DMS153 treated with DMSO at 0.1 percent for 48 hours (cell line): ENCODE data around the gene ITGAE.

Experiments used
- DNase-seq: peaks from one replicate; lab custom pipeline; 2025; ENCODE audit not compliant: unreplicated experiment; lab: John Stamatoyannopoulos, UW

ITGAE gene

DNA sequence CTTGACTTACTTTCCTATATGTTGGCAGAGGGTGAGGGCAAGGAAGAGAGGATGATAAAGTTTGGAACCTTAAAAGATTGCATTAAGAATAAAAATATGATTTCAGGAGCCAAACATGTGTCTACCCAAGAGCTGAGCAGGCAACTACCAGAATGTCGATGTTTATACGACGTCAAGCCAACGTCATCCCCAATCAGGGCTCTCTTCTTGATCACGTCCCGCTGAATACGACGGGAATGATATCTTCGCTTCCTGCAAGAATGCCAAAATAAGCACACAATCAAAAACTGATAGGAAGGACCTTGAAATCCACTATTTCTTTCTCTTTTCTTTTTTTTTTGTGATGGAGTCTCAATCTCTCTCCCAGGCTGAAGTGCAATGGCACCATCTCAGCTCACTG is 20.1 kb upstream of the ITGAE start:
- no peak for DNase-seq

DNA sequence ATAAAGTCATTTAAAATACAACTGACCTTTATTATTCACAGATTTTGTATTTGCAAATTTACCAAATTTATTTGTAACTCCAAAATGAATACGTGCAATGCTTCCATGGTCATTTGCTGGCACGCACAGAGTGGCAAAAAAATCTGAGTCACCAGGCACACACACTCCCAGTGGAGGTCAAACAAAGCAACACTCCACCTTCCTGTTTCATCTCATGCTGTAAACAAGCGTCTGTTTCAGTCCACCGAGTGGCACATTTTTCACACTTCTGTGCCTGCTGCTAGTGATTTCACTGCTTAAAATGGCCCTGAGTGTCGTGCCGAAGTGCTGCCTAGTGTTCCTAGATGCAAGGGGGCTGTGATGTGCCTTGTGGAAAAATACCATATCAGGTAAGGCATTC is 17.8 kb upstream of the ITGAE start:
- DNase-seq, result no peak

DNA sequence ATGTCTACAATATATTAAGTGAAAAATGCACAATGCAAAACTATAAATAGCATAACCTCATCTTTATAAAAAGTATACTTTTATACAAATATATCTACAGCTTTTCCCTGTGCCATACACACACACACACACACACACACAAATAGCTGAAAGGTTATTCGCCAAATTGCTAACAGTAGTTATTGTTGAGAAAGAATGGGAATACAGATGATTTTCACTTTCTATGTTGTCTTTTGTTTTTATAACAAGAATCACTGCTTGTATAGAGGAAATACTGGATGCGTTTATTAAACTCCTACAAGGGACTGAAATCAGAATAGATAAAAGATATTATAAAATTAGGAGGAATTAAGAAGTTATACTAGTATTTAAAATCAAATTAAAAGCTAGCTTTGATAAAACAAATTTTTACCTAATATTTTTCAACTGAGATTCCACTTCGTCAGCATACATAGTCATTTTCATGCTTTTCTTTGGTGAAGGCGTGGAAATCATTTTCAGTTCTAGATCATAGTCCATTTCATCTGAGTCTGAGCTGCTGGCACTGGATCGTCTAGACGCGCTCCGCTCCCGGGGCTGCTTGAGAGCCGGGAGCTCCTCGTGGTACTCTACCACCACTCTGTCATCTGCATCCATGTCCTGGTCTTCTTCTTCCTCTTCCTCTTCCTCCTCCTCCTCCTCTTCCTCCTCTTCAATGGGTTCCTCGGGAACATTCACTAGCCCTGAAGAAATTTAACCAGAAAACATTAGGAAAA is 17.0 kb upstream of the ITGAE start:
- DNase-seq, result no peak

DNA sequence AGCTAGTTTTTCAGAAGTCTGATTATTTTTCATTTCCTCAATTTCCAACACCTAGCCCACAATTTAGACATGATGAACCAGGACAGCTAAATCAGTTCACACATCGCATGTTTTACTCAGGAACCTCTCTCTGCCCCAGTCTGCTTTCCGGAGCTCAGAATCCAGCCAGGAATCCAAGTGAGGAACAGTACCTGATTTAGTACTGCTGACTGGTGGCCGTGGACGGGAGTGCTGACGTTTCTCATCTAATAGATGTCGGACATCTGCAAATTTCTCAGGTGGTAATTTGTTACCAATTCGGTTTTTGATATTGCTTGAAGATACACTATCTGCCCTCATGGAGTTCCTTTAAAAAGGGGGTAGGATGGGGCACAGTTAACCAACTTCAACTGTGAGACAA is 14.9 kb upstream of the ITGAE start:
- no peak for DNase-seq

DNA sequence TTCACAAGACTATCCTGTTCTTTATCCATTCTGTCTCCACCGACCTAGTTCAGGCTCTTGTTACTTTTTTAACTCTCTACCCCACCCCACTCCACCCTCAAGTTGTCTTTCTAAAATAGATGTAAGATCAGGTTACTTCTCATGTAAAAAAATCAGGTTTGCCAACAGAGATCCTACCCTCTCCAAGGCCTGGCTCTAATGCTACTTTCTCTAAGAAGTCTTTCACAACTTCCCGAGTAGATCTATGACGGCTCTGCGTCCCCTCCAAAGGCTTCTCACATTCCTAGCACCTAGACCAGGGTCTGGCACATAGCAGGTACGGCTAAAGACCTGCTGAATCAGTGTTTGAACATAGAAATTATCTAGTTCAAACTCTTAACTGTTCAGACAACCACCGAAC is 14.1 kb upstream of the ITGAE start:
- DNase-seq, result no peak

DNA sequence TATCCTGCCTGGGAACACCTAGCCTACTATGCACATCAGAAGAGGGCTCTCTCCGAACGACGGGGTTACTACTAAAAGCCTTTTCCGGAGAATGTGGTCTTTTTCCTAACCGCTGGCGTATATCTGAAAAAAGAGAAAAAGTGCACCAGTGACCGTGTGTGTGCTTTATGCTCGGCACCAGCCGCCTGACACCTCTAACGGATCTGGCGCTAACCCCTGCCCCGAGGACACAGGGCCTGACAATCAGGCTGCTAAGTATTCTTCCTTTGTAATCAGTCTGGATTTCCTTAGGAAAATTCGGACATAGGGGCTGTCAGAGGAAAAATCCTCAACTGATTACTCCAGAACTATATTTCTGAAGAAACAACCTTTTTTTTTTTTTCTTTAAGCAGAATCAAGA is 13.4 kb upstream of the ITGAE start:
- no peak for DNase-seq

DNA sequence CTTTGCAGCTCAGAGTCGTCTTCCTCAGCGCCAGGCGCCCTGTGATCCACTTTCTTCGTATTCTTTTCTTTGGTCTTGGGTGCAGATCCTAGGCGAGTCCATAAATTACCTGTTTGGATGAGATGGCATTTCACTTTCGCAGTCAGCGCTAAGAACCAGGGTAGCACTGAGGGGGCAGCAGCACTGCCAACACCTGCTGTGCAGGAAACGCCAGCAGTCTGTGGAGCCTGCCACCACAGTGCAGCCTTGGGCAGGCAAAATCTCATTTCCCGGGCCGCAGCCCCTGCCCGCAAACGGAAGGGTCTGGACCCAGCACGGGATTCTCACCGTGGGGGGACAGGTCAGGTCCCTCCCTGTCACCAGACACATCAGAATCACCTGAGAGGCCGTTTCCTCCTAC is 12.2 kb upstream of the ITGAE start:
- DNase-seq, result no peak

DNA sequence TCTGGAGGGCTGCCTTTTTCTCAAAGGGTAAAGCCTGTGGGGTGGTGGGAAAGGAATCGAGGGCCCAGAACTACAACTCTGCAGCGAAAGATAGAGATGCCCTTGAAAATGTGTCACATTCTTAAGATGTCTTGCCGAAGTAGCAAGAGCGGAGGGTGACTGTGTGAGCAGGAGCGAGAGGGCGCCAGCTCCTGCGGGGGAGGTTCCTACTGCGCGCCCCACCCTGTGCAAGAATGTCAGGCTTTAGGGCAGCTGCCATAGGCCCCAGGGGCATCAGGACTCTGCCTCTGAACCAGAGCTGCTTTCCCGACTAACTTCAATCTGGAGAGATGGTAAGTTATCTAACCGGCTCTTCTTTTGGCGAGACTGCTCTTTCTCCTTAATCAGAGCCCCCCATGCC is 11.8 kb upstream of the ITGAE start:
- no peak for DNase-seq

DNA sequence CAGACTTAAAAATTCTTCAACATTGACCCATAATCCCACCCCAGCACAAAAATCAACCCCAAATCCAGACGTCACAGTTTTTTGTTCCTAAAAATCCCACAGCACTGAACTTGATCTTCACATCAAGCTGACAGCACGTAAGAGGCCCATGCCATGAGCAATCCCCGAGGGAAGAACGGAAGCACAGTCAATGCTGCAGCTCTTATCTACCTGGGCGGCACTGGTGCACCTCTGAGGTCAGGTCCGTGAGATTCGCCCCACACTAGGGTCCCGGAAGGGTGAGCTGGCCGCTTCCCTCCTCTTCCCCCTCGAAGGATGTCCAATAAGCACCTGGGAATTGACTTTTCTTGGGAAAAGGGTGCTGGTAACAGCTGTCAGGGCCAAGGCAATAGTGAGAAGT is 11.3 kb upstream of the ITGAE start:
- no peak for DNase-seq

DNA sequence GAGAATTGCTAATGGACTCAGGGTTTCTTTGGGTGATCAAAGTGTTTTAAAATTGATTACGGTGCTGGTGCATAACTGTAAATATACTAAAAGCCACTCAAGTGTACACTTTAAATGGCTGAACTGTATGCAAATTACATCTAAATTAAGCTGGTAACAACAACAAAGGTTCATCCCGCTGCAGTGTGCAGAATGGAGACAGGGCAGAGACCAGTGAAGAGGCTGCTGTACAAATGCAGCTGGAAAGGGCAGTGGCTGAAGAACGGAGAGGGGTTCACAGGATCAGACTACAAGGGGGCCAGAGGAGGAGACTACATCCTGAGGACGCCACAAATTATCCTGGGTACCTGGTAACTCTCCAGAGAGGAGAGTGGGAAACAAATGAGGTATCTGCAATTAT is 9.0 kb upstream of the ITGAE start:
- no peak for DNase-seq

DNA sequence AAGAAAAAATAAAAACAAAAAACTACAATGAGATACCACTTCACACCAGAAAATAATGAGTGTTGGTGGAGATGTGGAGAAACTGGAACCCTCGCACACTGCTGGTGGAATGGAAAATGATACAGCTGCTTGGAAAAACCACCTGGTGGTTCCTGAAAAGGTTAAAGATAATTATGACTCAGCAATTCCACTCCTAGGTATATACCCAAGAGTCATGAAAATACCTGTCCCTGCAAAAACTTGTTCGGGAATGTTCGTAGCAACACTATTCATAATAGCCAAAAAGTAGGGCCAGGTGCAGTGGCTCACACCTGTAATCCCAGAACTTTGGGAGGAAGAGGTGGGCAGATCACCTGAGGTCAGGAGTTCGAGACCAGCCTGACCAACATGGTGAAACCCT is 8.1 kb upstream of the ITGAE start:
- DNase-seq, result no peak

DNA sequence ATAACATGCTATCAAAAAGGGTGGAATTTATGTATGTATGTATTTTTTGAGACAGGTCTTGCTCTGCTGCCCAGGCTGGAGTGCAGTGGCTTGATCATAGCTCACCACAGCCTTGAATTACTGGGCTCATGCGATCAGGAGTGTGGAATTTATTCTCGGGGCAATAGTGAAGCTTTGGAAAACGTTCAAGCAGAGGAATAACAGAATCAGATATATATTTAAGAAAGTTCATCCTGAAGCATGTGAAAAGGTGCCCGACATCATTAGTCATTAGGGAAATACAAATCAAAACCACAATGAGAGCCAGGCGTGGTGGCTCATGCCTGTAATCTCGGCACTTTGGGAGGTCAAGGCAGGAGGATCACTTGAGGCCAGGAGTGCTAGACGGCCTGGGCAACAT is 7.7 kb upstream of the ITGAE start:
- no peak for DNase-seq

DNA sequence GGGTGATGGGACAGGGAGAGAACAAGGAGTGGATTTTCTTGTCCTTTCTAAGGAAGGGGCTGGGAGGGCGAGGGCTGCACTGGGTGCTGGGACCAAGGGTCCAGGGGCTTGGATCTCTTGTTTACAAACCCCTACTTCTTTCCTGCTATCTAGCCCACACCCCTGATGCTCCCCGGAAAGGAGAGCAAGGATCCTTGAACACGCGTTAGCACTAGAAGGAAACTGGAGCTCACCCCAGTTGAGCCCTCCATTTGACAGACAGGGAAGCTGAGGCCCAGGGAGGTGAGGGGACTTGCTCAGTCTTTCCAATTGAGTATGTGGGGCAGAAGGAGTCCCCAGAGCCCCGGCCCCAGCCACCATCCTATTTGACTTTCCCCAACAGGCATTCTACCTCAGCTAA is 4.6 kb upstream of the ITGAE start:
- DNase-seq, result no peak

DNA sequence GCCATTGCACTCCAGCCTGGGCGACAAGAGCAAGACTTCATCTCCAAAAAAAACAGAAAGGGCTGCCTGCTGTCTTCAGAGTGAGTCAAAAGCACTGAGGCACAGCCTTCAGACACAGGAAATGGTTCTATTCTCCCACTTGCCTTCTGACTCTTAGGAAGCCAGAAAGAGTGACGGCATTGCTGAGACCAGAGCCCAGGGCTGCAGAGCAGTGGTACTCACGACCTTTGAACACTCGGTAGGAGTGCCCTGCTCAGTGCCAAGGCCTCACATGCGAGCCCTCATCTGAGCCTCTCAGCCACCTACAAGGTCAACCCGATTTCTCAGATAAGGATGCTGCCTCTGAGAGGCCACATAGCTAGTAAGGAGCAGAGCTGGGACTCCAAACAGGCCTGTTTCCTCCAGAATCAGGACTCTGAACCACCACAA is 3.5 kb upstream of the ITGAE start:
- DNase-seq, result no peak

DNA sequence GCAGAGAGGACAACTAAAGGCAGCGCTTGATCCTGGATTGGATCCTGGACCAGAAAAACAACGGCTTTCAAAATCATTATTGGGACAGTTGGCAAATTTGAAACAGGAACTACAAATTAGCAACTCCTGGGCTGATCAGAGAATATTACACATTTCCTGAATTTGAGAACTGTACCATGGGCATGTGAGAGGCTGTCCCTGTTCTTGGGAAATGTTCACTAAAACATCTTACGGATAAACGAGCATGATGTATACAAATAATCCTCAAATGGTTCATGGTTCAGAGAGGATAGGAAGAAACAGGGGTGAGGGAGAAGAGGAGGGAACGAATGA is 2.3 kb upstream of the ITGAE start:
- DNase-seq, result no peak

DNA sequence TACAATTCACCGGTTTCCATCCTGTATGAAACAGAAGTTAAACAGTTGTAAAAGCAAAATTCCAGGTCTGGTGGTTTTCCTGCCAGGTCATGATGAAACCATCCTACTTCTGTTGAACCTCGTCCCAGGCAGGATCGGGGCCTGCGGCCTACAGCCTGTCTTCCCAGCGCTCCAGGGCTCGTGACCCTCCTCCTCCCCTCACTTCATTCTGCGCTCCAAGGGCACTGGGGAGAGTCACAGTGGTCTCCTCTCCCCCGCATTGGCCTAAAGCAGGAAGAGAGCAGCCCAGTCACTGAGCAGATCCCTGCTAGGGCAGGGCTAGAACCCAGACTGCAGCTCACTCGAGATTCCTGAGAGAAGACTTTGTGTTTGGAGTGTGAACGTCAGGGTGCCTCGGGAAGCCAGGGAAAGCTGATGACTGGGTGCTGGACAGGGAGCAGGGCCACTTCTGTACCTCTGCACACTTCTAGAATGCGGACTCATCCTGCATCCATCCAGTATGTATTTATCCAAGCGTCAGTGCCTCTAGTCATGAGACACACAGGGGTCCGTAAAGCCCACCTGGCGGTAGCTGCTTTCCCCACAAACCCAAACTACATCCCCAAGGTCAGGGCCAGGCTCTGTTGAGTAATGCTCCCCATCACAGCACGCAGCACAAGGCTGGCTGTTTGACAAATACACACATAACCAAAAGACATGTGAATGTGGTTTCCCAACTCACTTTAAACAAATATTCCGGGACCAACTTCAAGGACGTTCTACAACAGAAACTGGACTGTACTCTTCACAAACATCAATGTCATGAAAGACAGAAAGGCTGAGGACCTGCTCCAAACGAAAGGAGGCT is 1.7 kb upstream of the ITGAE start:
- DNase-seq, result no peak

DNA sequence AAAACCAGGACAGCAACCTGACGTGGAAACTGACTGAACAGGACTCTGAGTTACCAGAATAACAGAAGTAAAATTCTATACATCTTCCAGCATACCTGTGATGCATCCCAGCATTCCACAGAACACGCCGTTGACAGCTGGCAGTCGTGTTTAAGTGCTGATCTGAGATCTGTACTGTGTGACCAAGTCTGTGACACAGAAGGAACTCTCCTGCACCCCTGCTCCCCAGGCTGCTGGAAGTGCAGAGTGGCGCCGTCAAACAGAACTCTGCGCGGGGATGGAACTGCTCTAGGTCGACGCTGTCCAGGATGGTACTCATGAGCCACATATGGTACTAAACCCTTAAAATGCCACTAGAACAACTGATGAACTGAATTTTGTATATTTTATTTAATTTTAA is 804 bp upstream of the ITGAE start:
- no peak for DNase-seq

DNA sequence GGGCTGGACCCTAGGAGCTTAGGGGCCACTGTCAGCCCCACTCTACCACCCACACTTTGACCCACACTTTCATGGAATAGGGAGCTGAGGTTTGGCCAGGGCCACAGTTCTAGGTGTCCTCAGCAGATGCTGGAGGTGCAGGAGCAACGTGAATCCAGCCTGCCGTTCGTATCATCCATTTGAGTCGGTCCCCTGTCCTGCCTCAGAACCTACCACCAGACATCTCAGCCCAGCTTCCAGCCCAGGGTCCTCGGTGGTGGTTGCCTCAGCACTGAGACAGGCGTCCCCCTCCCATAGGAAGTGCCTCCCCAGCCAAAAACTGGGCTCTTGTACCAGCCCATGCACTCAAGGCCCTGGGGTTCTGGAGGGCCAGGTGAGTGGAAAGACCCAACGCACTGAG is 359 bp upstream of the ITGAE start:
- no peak for DNase-seq

DNA sequence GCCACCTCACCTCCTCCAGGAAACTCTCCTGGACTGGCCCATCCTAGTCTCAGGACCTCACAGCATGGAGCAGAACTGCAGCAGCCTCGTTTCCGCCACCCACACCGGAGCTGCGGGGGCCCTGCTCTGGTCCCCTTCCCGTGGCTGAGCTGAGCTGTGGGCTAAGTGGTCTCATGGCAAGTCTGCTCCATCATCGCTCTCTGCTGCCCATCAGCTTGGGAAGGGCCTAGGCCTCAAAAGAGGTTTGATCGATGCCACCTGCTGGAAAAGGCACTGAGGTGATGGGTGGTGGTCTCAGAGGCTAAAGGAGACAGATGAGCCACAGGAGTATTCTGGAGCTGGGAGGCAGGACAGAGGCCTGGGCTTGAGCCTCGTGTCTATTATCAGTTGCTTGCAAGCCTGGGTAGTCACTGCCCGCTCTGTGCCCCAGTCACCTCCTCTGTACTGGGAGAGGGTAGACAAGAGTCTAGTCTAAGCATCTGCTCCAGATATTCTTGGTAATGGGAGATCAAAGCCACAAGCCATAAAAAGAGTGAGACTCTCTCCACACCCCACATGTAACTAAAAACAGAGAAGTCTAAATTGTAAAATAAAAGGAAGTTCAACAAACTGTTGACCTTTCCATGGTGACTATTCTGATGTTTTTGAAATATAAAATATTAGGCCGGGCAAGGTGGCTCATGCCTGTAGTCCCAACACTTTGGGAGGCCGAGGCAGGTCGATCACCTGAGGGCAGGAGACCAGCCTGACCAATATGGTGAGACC is 1.6 kb downstream of the ITGAE start:
- DNase-seq, result no peak

DNA sequence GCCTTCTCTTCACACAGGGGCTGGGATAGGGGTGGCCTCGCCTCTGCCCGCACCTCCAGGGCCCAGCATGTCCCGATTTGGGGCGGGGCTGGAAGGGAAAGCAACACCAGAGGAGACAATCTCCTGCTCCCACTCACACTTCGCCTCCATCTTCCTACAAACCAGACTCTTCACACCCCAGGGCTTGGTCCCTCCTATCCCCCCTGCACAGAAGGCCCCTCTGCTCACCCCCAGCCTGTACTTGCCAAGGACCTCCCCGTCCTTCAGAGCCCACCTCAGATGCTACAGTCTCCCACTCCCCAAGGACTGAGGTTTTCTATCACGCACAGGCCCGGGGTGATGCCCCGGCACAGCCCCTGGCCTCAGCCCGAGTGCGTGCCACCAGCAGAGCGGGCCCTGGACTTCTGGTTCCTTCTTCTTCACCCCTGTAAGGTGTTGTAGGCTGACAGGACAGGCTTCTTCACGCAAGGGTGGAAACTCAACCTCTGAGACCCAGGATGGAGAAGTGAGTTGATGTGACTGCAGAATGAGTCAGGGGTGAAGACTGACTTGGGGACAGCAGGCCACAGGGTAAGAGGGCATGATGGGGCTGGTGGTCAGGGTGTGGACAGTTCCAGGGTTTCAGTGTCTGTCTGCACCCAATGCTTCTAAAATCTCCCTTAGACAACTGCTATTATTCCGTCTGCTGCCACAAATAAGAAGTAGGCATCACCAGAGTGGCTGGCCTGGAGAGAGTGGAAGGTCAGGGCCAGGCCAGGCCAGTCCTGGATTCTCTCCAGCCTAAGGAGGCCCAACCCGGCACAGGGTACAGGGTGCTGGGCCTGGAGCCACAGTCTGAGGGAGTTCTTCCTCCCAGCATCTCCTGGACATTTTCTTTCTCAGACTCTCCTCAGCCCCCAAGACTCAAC is 2.5 kb downstream of the ITGAE start:
- no peak for DNase-seq

DNA sequence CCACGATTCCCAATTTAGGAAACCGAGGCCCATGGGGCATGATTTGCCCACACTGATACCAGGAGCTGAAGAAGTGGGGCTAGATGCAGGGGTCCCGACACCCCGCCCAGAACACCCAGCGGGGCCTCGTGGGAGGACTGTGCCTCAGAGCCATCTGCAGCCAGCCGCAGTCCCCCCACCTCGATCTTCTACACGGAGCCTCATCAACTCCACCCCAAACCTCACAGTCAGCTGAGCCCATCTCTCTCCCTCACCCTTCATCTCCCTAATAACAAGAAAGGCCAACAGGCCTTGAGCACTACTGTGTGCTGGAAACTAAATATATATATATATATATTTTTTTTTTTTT is 4.2 kb downstream of the ITGAE start:
- DNase-seq, result no peak
